SIG-M5 (cell line): ENCODE results near the gene CD200R1.
A peak's percentile ranks its signal among the peaks of the same experiment; 100 is the strongest.

Experiments used
- DNase-seq: peaks from one replicate; lab custom pipeline; 2025; lab: John Stamatoyannopoulos, UW

The CD200R1 gene, protein sequence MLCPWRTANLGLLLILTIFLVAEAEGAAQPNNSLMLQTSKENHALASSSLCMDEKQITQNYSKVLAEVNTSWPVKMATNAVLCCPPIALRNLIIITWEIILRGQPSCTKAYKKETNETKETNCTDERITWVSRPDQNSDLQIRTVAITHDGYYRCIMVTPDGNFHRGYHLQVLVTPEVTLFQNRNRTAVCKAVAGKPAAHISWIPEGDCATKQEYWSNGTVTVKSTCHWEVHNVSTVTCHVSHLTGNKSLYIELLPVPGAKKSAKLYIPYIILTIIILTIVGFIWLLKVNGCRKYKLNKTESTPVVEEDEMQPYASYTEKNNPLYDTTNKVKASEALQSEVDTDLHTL

GRCh38 chr3:112974894-112975293, at the start of gene CD200R1:
Gene CD200R1 (minus strand): TSS chr3:112975103. CDS start chr3:112974857, 246 bp downstream.
- DNase-seq, result no peak

DNA sequence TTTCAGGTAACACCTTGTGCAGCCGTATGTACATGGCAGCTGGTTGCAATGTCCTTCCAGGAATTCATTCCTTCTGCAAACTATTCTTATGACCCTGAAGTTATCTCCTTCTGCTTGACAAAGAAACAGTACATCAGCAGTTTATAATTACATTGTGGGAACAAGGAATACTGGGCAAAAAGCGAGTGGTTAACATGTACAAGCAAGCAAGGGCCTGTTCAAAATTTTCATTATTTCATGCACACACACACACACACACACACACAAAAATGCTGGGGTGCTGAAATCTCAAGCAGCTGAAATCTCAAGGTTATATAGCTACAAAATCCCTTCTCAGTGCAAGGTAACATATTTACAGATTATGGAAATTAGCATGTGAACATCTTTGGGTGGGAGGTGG, 46.6 kb upstream of the CD200R1 start:
- no peak for DNase-seq

GRCh38 chr3:113019182-113020137, 44.6 kb upstream of the CD200R1 start:
- peak; percentile 49 for DNase-seq

GRCh38 chr3:113018536-113019181, 43.8 kb upstream of the CD200R1 start:
- DNase-seq, result no peak

DNA sequence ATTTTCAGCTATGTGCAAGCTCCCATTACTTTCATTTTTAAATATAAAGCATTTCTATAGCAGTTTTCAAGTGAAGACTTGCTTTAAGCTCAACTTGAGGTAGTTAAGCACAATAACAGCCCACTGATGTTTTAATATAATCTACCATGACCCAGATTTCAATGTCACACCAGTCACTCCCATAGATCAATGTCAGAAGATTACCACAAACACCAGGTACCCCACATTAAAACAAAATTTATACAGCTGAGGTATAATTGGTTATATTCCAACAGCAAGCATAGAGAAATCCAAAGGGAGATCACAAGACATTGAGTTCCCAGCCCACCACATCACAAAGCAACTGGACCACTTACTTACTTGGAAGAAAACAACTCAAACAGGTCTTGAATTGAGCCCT, 38.7 kb upstream of the CD200R1 start:
- DNase-seq, result no peak

DNA sequence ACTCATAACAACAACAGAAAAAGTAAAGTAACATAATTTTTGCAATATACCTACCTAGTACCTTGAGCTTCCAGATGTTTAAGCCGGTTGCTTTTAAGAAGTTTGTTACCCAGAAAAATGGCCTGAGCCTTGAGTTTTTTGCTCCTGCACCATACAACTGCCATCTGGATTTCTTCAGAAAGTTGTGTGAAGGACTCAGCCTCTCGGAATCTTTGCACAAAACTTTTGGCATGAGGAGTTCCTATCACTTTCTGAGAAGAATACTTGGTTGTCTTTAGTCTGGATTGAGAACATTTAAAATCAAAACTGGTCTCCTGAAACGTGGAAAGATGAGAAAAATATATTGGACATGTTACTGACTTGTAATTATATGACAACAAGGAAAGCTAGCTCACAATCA, 33.2 kb upstream of the CD200R1 start:
- DNase-seq, result no peak

DNA sequence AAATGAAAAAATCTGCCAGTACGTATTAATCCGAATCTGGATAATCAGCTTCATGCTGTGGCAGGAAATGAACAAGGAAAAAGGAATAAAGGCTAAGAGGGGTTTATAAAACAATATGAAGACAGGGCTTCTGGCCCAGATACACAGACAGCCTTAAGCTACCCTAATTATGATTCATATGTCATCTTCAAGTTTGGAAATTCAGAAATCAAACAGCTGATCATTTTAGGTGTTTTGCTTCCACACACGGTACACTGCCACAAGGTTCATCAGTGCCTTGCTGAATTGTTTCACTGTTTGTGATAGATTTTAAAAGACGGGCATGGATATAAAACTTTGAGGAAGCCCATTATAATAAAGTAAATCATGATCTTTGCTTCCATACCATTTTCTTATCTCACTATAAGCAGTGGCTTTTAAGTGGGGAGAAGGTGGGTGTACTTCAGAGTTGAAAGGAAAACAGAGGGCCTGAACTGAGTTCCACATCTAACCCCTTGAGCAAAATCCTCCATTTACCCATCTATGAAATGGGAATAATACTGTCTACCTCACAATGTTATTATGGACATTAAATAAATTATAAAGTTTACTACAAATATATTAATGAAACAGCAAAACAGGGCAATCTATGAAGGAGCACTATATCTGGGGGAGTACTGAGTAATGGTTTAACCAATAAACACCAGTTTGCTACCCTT, 31.6 kb upstream of the CD200R1 start:
- DNase-seq, result no peak

DNA sequence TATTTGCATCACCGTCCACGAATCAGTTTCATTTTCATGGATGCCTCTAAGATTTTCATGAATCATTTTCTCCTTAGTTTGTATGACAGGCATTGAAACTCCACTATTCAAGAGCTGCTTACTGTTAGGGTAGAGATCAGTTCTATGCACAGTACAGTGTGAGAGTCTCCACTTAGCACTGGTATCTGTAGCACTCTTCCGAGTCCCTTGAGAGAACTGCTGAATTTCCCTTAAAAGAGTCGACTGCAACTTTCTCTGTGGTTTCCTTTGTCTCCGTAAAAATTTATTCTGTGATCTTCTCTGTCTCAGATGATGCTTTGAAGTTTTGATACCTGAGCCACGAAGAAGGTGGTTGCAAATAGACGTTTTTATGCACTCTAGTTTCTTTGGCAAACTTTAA, 30.7 kb upstream of the CD200R1 start:
- no peak for DNase-seq

GRCh38 chr3:113002679-113003078, 27.8 kb upstream of the CD200R1 start:
- no peak for DNase-seq

DNA sequence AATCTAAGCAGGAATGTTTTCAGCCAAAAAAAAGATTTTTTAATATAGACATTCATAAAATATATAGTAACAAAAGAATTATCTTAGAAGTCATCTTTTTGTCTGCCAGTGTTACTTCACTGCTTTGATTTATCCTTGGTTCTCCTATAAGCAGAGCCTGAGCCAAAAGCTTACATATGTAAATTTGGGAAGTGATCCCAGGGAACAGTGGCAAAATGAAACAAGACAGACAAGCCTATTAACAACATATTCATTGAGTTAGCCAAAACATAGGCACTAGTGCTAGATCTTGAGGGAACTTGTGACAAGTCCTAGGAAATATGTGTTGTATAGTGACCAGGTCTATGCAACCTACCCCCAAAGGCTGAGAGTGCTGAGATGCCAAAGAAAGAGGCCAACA, 27.1 kb upstream of the CD200R1 start:
- no peak for DNase-seq

DNA sequence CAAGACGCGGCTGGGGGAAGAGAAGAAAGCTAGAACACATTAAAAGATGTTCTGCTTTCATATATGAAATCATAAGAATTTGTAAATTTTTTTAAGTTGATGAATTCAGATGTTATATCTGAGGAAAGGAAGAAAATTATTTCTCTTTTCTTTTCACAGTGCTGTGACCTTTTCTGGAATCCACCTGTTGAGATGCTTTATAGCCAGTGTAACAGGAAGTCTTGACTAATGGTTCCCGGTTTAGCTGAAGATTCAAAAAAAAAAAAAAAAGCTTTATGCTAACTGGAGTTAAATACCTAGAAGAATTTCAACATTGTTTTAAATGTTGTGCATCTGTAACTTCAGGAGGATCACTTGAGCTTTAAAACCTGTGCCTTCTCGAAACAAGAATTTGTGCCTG, 25.8 kb upstream of the CD200R1 start:
- DNase-seq, result no peak

DNA sequence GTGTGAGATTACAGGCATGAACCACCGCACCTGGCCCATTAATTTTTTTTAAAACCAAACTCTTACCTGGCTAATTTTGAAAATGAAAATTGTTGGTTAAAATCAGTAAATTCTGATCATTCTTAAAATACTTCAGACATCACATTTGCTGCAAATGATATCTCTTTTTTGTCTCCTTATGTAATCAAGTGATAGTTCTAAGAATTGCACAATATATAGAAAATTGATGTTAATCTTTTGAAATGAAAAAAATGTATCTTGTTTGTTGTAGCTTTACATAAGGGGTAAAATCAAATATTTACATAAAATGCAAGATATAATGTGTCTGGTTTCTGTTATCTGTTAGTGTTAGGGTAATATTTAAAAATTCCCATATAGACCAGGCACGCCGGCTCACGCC, 20.9 kb upstream of the CD200R1 start:
- DNase-seq, result no peak

DNA sequence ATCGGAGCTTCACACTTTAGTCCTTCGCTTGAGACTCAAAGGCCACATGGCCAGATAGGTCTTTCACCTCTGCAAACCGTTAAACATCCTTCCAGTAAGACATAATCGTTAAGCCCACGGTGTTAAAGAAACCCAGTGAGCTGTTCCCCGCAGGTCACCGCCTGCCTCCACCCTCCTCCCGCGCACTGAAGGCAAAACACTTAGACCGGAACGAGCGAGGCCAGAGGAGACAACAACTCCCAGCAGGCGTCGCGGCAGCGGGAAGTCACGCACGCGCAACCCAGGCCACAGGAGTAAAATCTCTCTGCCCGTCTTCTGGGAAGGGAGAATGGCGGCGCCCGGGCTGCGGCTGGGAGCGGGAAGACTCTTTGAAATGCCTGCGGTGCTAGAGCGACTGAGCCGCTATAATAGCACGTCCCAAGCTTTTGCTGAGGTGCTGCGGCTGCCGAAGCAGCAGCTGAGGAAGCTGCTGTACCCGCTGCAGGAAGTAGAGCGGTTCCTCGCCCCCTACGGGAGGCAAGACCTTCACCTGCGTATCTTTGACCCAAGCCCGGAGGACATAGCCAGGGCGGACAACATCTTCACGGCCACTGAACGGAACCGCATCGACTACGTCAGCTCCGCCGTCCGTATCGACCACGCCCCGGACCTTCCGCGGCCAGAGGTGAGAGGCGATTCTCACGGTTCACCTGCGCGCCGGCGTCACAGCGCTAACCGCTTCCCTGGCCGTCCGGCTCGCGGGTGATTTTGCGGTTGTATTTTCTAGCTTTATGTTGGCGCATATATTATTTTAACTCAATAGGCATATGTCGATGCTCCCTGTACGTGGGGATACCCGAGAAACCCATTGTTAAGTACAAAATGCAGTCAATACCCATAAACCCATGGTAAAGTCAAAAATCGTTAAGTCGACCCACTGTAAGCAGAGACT, 16.0 kb upstream of the CD200R1 start, which contains the start of gene GTPBP8:
Gene GTPBP8, plus strand, starts transcription at position 313 of the 931 bp plus-strand sequence. Its CDS starts 16 bp downstream, at position 329.
- DNase-seq, result peak; percentile 51

DNA sequence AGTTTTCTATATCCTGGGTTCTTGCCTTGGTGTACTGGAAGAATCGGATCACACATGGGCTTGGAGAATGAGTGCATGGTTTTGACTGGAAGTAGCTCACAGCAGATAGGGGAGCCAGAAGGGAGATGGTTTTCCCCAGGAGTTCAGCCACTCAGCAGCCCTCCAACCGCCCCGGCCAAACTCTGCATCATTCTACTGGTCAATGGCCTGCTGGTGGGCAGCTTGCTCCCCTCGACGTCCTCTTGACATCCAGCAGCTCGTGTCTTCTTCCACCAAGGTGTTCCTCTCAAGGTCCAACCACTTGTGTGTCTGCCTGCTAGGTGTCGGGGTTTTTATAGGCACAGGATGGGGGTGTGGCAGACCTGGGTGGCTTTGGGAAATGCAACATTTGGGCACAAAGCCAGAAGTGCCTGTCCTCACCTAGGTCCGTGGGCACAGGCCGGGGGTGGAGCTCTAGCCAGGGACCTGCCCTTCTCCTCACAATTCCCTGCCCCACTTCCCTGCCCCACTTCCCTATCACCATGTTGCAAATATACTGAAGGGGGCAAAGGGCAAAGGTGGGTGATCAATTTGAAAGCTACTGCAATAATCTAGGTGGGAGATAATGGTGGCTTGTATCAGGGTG, 12.9 kb upstream of the CD200R1 start:
- no peak for DNase-seq

- DNase-seq, result no peak
Measured at GRCh38 chr3:112984485-112984884, 9.6 kb upstream of the CD200R1 start.

DNA sequence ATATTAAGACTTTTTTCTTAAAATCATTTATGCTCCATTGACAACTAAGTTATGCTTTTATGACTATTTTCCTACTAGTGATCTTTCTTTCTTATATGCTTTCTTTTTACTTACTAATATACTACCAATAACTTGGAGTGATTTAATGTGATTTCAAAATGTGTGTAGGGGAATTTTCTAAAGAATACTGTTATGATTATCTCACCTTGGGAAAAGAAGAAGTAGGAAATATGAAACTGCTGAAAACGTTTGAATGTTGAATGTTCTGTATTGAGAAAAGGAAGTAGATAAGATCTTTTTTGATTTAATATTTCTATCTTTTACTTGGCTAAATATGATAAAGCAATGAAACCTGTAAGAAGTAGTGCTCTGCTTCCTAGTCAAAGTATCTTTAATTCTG, 7.8 kb upstream of the CD200R1 start:
- no peak for DNase-seq

DNA sequence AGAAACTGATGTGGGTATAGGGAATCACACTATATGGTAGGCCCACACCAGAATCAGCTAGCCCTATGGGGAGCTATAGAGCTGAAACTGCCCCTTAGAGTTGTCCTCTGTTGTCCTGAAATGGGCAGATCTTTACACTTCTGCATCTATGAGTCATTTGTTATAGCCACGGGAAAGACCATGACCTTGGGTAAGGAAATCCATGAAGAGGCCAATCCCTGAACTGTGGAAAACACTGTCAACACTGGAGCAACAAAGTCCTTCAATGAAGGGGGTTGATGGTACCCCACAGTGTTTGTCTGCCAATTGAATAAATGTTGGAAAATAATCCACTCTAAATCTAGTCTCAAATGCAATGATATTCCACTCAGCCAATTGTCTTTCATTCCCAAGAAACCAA, 5.2 kb upstream of the CD200R1 start:
- no peak for DNase-seq

- DNase-seq, result no peak
Measured at GRCh38 chr3:112979244-112979832, 4.4 kb upstream of the CD200R1 start.

- no peak for DNase-seq
Measured at GRCh38 chr3:112976953-112977352, 2.0 kb upstream of the CD200R1 start.

- DNase-seq, result no peak
Measured at GRCh38 chr3:112976001-112976400, 1.1 kb upstream of the CD200R1 start.
